NCI-H1048 (cell line): Measurements from ENCODE around the gene FHAD1.

Experiments used
- DNase-seq: peaks from one replicate; lab custom pipeline; 2025; lab: John Stamatoyannopoulos, UW

Gene FHAD1

DNA sequence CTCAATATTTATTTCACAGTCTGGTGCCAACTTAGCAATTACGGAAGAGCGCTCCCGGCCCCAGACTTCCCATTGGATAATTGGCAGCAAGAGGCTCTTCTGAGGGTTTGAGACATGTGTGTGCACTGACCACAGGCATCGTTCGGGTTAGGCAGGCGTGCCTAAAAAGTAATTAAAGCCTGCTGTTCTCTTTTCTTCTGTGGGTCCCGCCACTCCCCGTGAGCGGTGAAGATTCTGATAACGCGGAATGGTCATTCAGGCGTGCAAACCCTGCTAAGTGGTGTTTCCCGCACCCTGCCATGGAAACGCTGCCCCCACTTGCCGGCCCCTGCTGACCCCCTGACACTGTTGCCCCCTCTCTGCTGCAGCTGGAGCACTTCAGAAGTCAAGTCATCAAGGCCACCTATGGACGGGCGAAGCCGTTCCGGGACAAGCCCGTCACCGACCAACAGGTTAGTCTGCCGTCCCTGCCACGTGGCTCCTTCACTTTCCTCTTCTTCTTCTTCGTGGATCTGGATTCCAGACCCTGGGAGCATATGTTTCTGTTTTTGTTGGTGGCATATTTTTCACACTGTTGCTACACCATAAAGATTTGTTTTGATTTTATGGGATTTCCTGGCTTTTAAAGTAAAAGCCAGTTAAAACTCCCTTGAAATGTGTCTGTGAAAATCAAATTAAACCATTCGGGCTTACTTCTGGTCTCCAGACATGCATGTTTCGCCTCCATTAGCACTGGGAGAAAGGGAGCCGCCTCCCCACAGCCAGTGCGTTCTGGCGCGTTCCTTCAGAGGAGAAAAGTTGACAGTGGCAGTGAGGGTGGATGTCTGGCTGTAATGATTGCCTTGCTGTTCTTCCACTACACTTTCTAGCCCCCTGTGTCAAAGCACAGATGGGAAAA is 79.9 kb downstream of the FHAD1 start:
- DNase-seq = no peak

DNA sequence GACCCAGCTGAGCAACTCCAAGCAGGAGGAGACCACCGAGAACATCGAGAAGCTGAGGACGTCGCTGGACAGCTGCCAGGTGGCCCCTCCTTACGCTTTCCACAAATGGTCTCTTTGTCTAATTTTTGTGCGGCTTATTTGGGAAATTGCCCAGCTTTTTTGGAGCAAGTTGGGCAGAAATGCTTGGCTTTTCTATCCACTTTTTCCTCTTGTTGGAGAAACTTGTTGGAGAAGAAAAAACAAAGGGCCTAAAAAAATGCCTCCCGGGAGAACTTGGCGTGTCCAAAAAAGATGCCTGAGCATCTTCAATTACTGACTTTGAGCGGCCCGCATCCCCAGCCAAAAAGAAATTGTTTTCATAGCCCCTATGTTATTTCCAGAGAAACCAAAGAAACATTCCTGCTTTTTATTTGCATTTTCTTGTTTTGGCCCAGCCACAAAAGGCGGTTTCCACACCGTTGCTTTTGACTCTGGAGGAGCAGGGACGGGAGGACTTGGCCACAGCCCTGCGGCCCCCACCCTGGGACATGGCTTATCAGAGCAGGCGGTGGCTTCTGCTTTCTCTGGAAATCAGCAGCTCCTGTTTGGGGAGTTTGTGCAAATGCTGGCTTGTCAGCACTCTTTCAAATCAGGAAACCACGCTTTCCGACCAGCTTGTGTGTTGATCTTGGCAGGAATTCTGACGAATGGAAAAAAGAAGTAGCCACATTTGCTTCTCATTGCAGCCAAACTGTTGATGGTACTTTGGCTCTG is 81.5 kb downstream of the FHAD1 start:
- DNase-seq = no peak

DNA sequence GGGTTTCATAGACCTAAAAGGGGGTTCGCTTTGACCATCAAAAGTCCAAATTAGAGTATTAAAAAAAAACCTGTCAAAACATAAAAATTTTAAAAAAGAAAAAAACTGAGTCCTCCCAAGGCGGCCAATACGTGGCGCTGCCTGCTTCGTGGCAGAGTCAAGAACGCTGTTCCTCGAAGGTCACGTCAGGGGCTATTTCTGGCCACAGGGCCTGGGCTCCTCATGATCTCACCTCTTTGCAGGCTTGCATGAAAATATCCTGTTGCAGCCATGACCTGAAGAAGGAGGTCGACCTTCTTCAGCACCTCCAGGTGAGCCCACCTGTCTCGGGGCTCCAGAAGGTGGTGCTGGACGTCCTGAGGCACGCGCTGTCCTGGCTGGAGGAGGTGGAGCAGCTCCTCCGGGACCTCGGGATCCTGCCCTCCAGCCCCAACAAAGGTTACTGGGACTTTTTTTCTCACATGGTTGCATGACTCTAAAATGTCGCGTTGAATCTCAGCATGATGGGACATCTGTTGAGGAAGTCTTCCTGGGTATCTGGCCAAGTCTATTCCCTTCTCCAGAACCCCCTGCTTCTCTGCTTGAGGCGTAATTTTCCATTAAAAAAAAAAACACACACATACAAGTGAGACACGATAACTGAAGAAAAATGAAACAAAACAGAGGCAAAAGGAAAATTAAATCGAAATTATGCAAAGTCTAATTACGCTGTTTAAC is 82.2 kb downstream of the FHAD1 start:
- DNase-seq = no peak

DNA sequence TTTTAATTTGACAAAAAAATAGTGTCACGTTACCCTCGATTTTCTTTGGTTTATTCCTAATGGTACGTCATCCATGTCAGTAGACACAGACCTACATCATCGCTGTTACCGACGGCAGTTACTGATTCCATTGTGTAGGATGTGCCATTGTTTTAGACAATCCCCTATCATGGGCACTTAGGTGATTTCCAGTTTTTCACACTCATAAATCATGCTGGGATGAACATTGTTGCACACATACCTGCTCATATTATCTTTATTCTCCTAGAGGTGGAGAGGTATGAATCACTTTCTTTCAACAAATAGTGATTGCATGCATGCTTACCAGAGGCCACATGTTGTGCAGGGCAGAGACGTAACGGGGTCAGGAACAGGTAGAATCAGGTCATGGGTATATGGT is 83.0 kb downstream of the FHAD1 start:
- DNase-seq = no peak

DNA sequence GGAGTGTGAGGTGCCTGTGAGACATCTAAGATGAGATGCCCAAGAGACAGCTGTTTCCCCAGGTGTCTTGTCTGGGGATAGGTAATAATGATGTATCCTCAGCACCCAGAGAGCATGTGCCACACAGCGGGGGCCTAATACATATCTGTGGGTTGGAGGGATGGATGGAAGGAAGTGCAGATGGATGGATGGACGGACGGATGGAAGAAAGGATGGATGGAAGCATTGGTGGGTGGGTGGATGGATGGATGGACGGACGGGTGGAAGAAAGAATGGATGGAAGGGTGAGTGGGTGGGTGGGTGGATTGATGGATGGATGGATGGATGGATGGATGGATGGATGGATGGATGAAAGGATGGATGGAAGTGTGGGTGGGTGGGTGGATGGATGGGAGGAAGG is 84.2 kb downstream of the FHAD1 start:
- DNase-seq = no peak

DNA sequence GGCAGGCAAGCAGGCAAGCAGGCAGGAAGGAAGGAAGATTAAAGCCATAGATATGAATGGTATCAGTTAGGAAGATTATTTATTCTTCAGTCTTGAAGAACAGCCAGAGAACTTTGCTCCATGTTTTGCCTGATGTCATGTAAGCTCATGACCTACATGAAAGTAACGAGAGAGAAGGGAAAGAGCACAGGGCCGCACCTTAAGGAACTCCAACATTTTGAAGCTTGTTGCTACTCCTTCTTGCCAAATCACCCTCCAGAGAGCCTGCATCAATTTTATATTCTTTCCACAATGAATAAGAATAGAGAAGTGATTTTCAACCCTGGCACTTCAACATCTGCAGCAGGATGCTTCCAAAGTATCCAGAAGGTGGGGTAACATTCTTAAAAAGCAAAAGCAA is 84.7 kb downstream of the FHAD1 start:
- no peak for DNase-seq

DNA sequence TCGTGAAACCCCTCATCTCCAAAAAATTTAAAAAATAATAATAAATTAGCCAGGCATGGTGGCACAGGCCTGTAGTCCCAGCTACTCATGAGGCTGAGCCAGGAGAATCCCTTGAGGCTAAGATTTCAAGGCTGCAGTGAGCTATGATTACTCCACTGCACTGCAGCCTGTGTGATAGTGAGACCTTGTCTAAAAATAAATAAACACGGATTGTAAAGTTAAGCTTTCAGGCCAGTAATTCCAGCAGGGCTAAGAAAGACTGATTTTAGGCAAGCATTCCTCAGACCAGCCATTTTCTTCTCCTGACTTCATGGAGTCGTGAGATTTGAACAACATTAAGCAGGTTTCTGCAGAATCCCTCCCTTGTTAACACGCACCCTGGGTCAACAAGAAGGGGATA is 85.5 kb downstream of the FHAD1 start:
- no peak for DNase-seq

DNA sequence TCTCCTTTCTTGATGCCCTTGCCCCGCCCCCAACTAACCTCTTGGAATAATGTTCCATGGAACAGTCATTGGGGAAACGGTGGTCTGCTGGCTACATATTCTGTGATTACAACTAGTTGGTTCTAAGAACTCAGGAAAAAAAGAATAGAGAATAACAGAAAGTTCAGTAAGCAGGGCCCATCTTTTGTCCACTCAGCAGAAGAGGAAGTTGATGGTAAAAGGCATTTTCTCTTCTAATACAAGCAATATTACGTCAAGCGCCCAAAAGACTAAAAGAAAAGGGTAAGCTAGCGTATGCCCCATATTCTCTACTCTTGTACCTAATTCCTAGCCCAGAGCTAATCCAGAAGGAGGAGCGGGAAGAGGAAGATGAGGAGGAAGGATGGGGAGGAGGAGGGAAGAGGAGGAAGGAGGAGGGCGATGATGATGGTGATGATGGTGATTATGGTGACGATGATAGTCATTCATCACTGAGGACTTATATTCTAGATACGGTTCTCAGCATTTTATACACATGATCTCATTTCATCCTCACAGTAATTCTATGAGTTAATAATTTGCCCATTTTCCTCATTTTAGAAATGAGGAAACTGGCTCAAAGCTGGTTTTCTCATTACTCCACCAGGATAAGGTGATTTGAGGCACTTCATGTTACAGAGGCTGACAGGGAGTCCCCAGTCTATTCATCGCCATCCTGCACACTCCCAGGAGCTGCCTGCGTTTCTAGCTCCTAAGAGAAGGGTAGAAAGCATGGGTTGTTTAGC is 86.1 kb downstream of the FHAD1 start:
- DNase-seq = no peak

DNA sequence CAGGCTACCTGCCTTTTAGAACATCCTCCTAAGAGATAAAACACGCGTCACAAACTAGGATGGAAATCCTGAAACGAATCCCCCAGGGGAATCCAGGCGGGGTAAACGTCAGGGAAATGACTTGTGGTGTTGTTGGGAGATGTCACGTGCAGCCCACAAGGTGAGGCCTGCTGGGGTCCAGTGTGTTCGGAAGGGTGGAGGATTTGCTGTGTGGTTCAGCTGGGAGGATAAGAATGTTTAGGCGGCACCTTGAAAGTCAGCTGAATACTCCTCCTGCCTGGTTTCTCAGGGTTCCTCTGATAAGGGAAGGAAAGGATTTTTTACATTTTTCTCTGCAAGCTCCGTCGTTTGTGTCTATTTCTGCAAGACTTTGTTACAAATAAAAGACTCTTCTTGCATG is 88.0 kb downstream of the FHAD1 start:
- DNase-seq = no peak

DNA sequence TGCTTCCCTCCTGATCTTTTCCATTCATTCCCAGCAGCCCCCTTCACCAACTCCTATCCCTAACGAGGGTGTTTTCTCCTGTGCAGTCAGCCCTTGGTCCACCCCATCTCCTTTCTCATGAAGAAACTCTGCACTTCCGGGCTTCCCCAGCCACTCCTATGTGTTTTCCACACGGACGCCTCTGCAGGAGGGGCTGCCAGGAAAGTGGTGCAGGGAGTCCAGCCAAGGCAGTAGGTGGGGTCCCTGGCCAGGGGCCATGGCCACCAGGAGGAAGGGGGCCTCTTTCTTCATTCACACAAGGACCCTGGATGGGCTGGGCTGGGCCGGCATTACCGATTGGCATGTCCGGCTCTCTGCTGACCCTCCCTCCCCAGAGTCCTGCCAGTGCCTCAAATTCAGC is 89.8 kb downstream of the FHAD1 start:
- DNase-seq = no peak

DNA sequence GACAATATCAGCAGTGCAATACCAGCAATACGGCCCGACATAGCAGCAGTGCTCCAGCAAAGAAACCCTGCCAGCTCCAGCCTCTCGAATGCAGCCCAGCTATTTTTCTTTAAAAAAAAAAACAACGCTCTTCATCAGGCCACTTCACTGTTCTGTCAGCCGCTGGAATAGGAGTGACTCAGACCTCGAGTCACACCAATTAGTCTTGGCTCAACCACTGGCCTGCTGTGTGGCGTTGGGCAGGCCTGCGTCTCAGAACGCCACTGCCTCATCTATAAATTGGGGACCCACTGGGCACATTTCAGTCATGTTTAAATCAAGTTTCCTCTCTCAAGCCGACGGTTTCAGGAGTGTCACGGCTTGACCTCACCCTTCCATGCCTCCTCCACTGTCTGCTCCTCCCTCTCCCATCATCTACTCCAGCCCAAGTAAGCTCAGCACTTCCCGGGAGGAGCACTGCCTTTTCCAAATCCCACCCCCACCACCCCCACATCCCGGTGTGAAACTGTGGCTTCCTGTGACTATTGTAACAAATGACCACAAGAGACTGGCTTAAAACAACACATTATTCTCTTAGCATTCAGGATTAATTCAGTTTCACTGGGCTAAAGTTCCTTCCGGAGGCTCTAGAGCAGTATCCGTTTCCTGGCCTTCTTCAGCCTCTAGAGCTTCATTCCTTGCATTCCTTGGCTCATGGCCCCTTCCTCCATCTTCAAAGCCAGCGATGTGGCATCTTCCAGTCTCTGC is 90.8 kb downstream of the FHAD1 start:
- DNase-seq = no peak

DNA sequence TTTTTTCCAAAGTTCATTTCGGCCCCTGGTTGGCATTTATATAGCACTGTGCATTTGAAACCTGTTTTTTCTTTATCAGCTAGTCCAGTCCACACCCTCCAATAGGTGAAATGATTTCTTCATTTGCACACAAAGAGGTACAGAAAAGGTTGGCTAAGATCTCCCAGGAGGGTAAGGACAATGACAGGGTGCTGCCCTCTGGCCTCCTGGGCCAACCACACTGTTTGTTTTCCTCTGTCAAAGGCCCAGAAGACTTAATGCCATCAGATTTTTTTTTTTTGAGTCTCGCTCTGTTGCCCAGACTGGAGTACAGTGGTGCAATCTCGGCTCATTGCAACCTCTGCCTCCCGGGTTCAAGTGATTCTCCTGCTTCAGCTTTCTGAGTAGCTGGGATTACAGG is 92.5 kb downstream of the FHAD1 start:
- DNase-seq = no peak

DNA sequence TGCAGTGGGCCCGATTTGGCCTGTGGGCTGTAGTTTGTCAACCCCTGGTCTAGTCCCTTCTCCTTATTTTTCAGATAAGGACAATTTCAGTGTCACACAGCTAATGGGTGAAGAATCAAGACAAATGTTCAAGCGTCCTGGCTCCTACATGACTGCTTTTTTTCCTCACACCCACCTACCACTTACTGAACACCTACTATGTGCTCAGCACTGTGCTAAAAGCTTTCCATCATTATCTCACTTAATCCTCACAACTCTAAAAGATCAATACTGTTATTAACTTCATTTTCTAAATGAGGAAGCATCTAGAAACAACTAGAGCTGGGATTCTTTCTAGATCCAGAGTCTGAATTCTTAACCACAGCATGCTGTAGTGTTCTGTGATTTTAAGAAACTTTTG is 94.2 kb downstream of the FHAD1 start:
- no peak for DNase-seq

DNA sequence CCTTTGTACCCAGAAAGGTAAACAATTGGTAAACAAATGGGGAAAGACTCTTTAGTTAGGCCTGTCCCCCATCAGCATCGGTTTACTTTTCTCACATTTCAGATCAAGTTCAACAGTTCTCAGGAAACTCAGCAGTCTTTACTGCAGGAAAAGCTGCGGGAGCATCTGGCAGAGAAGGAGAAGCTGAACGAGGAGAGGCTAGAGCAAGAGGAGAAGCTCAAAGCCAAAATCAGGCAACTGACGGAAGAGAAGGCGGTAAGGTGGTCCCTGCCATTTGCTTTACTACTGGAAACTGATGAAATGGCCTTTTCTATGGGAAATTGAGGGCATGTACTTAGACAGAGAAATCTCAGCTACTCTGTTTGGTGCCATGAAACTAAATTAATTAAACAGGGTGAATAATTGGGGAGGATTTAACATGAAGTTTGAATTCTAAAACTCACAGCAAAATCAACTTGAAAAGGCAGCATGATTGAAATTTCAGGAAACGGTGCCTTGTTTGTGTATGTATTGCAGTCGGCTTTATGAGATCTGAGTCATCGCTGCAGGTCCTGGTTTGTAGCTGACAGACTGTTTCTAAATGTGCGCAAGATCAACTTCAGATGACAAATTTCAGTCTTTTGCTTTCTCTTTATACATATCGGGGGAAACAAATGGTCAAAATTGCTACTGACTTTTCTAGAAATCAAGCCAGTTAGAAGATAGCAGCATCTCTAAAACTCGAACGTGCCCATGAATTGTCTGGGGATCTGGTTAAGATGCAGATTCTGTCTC is 94.8 kb downstream of the FHAD1 start:
- no peak for DNase-seq

DNA sequence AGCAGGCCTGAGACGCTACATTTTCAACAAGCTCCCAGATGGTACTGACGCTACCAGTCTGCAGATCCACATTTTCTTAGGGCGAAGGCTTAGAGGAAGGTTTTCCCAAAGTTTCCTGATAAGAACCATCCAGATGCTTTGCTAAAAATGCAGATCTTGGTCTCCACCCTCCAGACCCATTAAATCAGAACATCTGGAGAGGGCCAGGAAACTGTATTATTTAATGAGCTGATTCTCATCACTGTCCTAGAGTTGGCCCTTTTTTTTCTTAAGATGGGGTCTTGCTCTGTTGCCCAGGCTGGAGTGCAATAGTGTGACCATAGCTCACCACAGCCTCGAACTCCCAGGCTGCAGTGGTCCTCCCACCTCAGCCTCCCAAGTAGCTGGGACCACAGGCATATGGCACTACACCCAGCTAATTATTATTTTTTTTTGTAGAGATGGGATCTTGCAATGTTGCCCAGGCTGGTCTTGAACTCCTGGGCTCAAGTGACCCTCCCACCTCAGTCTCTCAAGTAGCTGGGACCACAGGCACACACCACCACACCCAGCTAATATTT is 95.5 kb downstream of the FHAD1 start:
- DNase-seq = no peak

DNA sequence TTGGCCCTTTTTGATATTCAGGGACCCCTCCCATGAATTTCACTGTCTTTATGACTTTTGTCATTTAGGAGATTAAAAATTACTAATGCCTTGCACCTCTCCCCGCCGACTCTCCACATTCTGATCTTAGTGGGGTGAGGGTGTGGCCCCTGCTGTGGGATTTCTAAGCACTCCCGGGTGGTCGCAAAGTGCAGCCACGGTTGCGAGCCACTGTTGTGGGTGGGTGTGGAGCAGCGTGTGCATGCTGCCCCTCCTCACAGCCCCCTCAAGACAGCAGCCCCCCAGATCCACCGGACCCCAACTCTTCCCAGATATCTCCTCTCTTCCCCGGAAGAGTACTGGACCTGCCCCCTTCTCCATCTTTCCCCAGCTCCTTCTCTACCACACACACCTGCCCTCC is 96.1 kb downstream of the FHAD1 start:
- no peak for DNase-seq

DNA sequence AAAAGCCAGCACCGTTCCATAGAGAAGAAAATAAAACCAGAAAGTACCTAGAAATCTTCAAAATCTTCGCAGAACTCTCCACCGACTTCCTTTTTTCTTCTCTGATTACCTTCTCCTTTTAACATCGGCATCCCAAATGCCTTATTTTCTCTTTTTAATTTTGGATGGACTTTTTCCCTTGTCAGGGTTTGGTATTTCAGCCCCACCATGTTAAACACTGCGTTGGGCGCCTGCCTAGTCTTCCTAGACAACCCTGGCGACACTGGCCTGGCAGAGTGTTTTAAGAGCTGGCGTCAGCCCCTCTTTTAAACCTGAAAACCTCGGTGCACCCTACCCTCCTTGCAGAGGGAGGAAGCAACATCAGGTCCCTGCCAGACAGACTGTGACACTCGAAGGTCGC is 96.7 kb downstream of the FHAD1 start:
- DNase-seq = no peak

DNA sequence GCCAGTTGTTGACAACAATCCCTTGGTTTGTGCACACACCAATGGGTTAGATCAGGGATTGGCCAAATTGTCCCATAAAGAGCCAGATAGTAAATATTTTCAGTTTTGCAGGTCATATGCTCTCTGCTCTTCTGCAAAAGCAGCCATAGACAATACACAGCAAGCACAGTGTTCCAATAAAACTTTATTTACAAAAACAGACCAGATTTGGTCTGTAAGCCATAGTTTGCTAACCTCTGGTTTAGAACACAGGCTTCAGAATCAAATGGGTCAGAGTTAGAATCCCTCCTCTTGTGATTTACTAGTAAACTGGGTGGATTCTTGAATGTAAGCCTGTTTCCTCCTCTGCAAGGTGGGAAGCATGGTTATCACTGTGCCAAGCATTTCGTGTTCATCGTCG is 97.4 kb downstream of the FHAD1 start:
- no peak for DNase-seq

DNA sequence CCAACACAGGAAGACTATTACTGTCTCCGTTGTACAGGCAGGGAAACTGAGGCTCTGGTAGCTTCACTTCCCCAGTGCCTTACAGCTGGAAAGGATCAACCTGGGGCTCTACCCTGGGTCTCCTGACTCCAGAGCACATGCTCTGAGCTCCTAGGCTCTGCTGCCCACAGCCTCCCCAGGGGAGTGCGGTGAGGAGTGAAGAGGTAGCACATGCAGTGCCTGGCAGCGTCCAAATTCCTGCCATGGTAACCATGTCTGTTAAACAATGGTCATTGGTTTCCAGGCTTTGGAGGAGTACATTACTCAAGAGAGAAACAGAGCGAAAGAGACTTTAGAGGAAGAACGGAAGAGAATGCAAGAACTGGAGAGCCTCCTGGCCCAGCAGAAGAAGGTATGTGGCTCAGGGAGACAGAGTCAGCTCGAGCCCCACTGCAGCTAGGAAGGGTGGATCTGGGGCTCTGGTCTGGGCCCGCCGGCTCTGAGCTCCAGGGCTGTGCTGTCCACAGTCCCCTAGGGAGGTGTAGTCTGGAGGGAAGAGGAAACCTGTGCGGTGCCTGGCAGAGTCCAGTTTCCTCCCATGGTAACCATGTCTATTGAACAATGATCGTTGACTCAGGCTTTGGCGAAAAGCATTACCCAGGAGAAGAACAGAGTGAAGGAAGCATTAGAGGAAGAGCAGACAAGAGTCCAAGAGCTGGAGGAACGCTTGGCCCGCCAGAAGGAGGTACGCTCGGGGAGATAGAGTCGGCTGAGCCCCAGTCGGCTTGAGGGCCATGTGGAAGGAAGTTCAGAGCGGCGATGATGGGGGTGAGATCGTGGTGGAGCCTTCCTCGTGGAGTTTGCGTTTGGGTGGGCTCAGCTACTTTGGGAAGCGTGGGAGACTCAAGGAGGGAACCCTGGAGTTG is 98.0 kb downstream of the FHAD1 start:
- no peak for DNase-seq
